ENCODE measurements around the gene OVOL2.

The OVOL2 gene

DNA sequence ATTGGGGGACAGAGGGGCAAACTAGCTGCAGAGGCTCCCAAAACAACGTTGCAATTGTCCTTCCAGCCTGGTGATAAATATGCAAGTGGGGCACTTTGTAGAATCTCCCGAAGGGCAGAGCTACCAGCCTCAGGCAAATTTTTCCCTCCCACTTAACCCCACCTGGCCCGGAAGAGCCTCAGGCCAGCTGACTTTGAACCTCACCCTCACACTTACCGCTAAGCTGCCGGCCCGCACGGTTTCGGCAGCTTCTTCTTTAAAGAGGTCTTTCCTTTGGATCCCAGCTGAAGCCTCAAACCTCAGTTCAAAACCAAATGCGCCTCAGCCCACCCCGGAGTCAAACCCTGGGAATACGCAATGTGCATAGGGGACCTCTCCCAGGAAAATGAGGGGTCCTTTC, 2.5 kb downstream of the OVOL2 start:
- TF ChIP-seq POLR2AphosphoS5 (IDR thresholded peaks at IDR 0.05; ENCODE audit: low read depth, low read length) (no peak), SIN3A (IDR thresholded peaks at IDR 0.05; ENCODE audit: borderline replicate concordance, insufficient read depth, low read length) (no peak), FOXP2 (optimal IDR thresholded peaks at IDR 0.05; ENCODE audit: borderline replicate concordance, extremely low read depth, extremely low read length, insufficient read depth) (no peak), TAF1 (IDR thresholded peaks at IDR 0.05; ENCODE audit: borderline replicate concordance, insufficient read depth, low read length) (no peak)
- TF ChIP-seq, protein P1, sequence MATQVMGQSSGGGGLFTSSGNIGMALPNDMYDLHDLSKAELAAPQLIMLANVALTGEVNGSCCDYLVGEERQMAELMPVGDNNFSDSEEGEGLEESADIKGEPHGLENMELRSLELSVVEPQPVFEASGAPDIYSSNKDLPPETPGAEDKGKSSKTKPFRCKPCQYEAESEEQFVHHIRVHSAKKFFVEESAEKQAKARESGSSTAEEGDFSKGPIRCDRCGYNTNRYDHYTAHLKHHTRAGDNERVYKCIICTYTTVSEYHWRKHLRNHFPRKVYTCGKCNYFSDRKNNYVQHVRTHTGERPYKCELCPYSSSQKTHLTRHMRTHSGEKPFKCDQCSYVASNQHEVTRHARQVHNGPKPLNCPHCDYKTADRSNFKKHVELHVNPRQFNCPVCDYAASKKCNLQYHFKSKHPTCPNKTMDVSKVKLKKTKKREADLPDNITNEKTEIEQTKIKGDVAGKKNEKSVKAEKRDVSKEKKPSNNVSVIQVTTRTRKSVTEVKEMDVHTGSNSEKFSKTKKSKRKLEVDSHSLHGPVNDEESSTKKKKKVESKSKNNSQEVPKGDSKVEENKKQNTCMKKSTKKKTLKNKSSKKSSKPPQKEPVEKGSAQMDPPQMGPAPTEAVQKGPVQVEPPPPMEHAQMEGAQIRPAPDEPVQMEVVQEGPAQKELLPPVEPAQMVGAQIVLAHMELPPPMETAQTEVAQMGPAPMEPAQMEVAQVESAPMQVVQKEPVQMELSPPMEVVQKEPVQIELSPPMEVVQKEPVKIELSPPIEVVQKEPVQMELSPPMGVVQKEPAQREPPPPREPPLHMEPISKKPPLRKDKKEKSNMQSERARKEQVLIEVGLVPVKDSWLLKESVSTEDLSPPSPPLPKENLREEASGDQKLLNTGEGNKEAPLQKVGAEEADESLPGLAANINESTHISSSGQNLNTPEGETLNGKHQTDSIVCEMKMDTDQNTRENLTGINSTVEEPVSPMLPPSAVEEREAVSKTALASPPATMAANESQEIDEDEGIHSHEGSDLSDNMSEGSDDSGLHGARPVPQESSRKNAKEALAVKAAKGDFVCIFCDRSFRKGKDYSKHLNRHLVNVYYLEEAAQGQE (IDR thresholded peaks at IDR 0.05; ENCODE audit: insufficient read depth in 1 of 2, low read depth in 2 of 2, low read length in 2 of 2) = no peak

DNA sequence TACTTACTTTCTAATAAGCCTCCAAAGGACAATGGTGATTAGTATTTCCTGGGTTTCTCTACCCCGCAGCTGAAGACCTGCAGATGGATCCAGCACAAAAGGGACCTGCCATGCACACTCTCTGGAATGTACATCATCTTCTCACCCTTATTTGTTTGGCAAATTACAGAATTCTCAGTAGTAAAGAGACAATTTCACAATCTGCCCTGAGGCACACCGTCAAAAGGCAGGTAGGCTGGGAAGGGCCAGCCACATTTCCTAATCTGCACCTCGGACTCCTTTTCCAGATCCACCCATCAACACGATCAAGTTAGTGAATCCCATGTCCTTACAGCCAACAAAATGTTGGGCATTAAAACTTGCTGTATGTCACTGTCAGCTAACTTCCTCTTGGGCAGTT, 4.9 kb downstream of the OVOL2 start:
- no peak for TF ChIP-seq TAF1 (IDR thresholded peaks at IDR 0.05; ENCODE audit: borderline replicate concordance, insufficient read depth, low read length)
- no peak for TF ChIP-seq SIN3A (IDR thresholded peaks at IDR 0.05; ENCODE audit: borderline replicate concordance, insufficient read depth, low read length)
- no peak for TF ChIP-seq FOXP2 (optimal IDR thresholded peaks at IDR 0.05; ENCODE audit: borderline replicate concordance, extremely low read depth, extremely low read length, insufficient read depth)
- no peak for TF ChIP-seq POLR2AphosphoS5 (IDR thresholded peaks at IDR 0.05; ENCODE audit: low read depth, low read length)
- TF ChIP-seq, protein P1 (IDR thresholded peaks at IDR 0.05; ENCODE audit: insufficient read depth in 1 of 2, low read depth in 2 of 2, low read length in 2 of 2) = no peak

DNA sequence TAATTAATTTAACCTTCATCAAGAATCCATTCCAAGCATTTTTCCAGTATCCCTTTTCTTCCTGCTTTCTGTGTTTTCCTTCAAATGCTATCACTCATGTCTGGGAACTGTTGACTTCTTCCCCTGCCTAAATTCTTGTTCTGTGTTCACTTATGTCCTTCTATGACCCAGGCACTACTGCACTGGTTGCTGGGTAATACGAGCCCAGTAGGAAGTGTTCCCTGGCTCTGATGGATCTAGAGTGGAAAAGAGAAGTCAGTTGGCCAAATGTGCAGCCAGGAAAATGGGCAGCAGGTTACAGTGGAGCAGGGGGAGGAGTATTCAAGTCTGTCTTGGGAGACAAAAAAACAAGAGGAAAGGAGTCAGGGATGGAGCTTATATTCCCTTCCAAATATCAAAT, 7.1 kb downstream of the OVOL2 start:
- TF ChIP-seq POLR2AphosphoS5 (IDR thresholded peaks at IDR 0.05; ENCODE audit: low read depth, low read length) = no peak
- no peak for TF ChIP-seq TAF1 (IDR thresholded peaks at IDR 0.05; ENCODE audit: borderline replicate concordance, insufficient read depth, low read length)
- TF ChIP-seq, protein P1 (IDR thresholded peaks at IDR 0.05; ENCODE audit: insufficient read depth in 1 of 2, low read depth in 2 of 2, low read length in 2 of 2) = no peak
- TF ChIP-seq SIN3A (IDR thresholded peaks at IDR 0.05; ENCODE audit: borderline replicate concordance, insufficient read depth, low read length) = no peak
- no peak for TF ChIP-seq FOXP2 (optimal IDR thresholded peaks at IDR 0.05; ENCODE audit: borderline replicate concordance, extremely low read depth, extremely low read length, insufficient read depth)

DNA sequence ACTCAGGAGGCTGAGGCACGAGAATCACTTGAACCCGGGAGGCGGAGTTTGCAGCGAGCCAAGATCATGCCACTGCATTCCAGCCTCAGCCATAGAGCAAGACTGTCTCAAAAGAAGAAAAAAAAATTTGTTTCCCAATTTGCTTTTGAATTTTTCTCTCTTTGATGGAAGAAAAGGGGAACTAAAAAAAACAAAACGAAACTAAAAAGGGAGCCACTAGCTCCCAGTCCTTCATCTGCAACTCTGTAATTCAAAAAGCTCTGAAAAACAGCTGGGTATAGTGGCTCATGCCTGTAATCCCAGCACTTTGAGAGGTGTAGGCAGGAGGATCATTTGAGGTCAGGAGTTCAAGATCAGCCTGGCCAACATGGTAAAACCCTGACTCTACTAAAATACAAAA, 9.5 kb downstream of the OVOL2 start:
- TF ChIP-seq POLR2AphosphoS5 (IDR thresholded peaks at IDR 0.05; ENCODE audit: low read depth, low read length) = no peak
- no peak for TF ChIP-seq FOXP2 (optimal IDR thresholded peaks at IDR 0.05; ENCODE audit: borderline replicate concordance, extremely low read depth, extremely low read length, insufficient read depth)
- TF ChIP-seq, protein P1 (IDR thresholded peaks at IDR 0.05; ENCODE audit: insufficient read depth in 1 of 2, low read depth in 2 of 2, low read length in 2 of 2) = no peak
- TF ChIP-seq TAF1 (IDR thresholded peaks at IDR 0.05; ENCODE audit: borderline replicate concordance, insufficient read depth, low read length) = no peak
- no peak for TF ChIP-seq SIN3A (IDR thresholded peaks at IDR 0.05; ENCODE audit: borderline replicate concordance, insufficient read depth, low read length)

DNA sequence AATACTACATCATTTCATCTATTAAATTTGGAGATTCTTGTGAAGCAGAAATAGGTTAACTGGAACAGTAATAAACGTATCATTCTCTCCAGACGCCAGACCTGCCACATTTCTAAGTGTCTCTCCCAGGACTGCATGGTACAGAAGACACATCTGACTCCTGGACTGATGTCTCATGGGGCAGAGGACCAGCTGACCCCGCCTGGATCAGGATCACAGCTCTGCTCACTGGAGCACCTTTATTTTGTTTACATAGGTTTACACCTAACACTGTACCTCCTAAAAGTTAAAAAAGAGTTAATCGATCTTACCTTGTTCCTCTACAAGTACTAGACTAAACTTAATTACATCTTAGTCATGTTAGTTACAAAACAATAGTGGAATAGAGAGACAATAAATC, 11.2 kb downstream of the OVOL2 start:
- no peak for TF ChIP-seq POLR2AphosphoS5 (IDR thresholded peaks at IDR 0.05; ENCODE audit: low read depth, low read length)
- no peak for TF ChIP-seq TAF1 (IDR thresholded peaks at IDR 0.05; ENCODE audit: borderline replicate concordance, insufficient read depth, low read length)
- TF ChIP-seq FOXP2 (optimal IDR thresholded peaks at IDR 0.05; ENCODE audit: borderline replicate concordance, extremely low read depth, extremely low read length, insufficient read depth) = no peak
- no peak for TF ChIP-seq SIN3A (IDR thresholded peaks at IDR 0.05; ENCODE audit: borderline replicate concordance, insufficient read depth, low read length)
- TF ChIP-seq, protein P1 (IDR thresholded peaks at IDR 0.05; ENCODE audit: insufficient read depth in 1 of 2, low read depth in 2 of 2, low read length in 2 of 2) = no peak
